ENCODE measurements around the gene CETP.

Gene CETP, protein sequence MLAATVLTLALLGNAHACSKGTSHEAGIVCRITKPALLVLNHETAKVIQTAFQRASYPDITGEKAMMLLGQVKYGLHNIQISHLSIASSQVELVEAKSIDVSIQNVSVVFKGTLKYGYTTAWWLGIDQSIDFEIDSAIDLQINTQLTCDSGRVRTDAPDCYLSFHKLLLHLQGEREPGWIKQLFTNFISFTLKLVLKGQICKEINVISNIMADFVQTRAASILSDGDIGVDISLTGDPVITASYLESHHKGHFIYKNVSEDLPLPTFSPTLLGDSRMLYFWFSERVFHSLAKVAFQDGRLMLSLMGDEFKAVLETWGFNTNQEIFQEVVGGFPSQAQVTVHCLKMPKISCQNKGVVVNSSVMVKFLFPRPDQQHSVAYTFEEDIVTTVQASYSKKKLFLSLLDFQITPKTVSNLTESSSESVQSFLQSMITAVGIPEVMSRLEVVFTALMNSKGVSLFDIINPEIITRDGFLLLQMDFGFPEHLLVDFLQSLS

DNA sequence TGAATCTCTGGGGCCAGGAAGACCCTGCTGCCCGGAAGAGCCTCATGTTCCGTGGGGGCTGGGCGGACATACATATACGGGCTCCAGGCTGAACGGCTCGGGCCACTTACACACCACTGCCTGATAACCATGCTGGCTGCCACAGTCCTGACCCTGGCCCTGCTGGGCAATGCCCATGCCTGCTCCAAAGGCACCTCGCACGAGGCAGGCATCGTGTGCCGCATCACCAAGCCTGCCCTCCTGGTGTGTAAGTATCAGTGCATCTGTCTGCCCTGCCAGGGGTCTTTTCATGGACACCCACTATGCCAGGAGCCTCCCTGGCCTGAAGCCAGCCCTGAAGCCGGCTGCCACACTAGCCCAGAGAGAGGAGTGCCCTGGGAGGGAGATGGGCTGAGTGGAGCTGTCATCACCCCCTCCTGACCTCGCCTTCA, at the start of gene CETP:
Gene CETP (plus strand): TSS at position 100 of the 431 bp plus-strand sequence. CDS start 30 bp downstream, at position 130.
- DNase-seq (ENCODE audit: low spot score): no peak

DNA sequence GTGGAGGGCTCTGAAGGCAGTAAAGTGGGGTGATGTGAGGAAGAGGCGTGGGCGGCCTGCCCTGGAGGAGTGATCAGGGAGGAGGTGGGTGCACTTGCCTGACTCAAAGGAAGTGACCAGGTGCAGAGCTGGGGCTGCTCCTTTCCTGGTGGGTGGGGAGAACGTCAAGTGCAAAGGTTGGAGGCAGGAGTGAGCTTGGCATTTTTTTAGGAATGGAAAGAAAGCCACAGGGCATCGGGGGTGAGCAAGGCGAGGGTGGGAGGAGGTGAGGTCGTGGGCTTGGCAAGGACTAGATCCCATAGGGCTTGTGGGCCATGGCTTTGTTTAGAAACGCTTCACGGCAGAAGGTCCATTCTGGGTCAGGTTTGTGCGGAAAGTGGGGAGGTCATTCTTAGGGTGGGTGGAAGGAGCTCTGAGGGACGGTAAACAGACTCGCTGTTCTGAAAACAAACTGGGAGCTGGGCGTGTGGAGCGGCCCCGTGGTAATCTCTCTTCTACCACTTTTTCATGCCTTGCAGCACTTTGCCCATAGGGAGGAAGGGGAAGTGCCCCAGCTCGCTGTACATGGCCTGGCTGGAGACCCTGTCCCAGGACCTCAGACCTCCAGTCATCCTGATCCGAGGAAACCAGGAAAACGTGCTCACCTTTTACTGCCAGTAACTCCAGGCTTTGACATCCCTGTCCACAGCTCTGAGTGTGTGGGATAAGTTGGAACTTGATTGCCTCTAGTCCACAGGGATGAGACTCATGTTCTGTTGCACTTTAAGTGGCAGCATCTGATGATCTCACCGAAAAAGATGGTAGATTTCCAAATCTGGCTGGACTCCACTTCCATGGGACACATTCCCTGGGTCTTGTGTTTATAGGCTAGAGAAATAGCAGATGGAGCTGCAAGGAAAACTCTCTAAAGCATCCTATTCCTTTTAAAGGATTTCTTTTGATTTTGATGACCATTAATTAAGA, 48.7 kb upstream of the CETP start:
- no peak for DNase-seq (ENCODE audit: low spot score)

DNA sequence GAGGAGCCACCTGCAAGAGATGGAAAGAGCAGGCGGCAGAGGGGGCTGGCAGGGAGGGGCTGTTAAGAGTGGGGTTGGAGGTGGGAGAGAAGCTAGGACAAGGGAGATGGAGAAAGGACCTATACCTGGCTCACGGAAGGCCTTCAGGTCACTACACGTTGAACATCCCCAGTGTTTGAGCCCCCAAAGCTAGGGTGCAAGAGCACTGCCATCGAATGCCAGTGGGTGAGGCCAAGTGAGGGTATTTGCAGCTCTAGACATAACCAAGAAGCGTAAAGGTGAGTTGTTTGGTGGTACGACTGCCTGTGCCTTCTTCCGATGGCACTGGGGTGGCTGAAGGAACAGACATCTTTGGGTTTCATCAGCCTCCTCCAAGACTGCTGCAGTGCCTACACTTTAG, 46.9 kb upstream of the CETP start:
- DNase-seq (ENCODE audit: low spot score): no peak

DNA sequence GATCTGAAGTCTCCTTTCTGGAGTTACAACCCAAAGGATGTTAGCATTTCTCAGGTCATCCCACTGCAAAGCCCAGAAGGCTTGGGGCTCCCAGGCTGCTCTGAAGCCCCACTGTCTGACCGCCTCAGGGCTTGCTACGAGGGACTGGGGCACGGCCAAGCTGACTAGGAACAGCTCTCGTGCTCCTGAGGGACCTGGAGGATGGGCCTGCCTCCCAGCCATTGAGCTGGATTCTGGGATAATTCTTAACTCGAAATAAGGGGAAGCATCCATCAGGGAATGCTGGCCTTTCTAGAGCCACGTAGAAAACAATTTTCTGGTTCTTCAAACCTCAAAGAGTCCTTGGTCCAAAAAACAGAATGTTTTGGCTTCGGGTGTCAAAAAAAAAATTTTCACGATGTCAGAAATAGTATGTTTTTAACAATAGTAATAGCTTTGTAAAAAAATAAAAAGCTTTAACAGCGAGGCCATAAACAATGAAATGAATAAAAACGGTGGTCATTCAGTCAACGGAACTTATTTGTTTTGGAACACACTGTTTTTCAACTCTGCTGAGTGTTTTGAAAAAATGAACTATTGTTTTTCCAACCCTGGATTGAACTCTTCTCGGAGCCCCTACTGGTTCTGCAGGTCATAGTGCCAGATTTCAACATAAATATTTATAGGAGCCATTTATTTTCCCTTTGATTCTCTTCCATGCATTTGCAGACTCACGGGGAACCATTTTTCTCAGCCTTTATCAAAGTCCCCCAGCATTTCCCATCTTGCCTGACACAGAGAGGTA, 46.2 kb upstream of the CETP start:
- peak; percentile 17 for DNase-seq (ENCODE audit: low spot score)

DNA sequence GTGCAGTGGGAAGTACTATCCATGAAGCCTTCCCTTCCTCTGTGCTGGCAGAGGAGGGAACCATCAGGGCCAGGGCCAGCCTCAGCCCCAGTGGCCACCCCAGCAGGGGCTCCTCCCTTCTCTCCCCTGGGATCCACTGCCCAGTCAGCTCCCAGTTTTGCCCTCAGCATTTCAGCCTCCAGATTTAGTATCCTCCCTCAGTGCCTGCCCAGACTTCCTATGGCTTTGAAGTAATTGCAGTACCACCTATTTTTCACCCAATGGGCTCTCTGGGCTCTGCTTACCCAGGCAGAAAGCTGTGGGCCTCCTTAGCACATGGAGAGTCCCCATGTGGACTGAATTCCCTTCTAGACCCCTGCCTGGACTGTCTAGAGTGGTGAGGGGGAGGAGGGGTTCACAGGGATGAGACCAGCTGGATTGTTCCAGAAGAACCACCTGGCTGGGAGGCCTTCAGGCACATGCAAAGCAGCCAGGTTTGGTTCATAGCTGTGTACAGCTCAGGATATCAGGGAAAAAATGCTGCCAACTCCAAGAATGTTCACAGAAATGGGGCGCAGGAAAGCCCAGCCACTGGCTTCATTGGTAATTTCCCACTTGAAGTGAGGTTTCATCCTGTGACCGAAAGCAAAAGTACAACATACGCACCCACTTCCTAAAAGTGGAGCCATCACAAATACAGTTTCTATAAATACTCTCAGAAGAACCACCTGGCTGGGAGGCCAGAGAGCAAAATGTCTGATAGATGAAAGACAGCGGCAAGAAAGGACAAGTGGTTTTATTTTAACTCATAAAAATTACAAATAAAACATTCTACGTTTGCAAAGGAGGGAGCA, 45.0 kb upstream of the CETP start:
- DNase-seq (ENCODE audit: low spot score): no peak

DNA sequence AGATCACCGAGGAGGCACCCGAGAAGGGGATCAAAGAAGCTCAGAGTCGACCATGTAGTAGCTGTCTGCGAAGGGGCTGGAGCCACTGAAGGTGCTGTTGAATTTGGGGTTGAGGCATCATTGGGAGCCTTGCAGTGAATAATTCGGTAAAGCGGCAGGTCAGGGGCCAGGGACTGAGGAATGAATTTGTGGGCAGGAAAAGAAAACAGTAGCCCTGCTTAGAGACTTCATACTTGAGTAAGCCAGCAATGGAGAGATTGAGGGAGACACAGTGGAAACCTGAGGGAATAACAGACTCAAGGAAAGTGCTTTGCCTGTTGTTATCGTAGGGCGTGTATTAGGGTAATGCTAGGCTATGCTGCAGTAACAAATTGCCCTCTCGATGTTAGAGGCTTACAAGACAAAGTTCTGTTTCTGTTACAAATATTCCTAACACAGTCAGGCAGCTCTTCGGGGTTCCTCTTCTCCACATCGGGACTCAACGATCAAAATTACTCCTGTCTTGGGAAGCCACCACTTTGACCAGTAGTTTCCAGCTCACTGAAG, 43.2 kb upstream of the CETP start:
- no peak for DNase-seq (ENCODE audit: low spot score)

DNA sequence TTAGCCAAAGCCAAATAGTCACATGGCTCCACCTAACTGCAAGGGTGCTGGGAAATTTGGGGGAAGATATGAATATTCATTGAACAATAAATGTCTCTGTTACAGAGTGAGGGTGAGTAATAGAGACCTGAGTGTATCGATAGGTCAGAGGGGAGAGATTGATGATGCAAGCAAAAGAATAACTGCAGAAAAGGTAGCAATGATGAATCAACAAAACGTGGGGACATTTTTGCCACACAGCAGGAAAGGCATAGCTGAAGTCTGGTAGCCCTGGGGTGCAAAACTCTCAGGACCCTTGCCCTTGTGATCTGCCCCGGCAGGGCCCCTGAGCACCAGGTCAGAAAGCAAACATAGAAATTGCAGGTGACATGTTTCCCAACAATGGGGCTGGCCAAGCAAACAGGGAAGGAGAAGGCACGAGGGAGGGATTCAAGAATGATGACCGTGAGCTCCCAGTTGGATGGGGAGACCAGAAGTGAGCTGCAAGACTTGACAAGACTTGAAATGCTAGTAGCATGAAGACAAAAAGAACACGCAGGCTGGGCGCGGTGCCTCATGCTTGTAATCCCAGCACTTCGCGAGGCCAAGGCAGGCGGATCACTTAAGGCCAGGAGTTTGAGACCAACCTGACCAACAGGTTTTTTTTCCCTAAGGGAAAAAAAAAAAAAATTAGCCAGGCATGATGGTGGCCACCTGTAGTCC, 42.5 kb upstream of the CETP start:
- no peak for DNase-seq (ENCODE audit: low spot score)

DNA sequence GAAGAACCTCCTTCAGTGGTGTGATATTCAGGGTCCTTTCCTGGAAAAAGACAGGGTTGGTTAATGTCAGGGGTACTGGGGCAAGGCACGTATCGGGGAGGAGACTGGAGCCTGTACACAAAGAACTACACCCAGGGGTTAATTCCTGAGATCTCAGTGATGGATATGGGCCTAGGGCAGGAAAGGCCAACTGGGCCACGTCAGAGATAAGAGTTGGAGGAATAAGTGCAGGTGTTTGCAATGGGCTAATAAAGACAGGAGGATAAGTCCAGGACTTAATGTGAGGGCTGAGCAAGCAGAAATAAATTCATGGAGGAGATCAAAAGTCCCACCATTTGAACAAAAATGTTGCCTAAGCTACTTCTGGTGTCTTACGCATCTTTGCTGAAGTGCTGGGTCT, 40.2 kb upstream of the CETP start:
- DNase-seq (ENCODE audit: low spot score): no peak

DNA sequence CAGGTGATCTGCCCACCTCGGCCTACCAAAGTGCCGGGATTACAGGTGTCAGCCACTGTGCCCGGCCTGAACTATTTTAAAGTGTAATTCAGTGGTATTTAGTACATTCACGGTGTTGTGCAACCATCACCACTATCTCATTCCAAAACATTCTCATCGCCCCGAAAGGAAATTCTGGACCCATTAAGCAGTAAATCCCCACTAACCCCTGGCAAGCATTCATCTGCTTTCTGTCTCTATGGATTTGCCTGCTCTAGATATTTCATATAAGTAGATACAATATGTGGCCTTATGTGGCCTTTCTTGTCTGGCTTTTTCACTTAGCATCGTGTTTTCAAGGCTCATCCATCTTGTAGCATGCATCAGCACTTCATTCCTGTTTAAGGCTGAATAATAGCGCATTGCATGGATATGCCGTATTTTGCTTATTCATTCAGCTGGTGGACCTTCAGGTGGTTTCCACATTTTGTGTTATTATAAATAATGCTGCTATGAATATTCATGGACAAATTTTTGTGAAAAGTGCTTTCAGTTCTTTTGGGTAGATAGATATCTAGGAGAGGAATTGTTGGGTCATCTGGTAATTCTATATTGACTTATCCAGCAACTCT, 38.2 kb upstream of the CETP start:
- DNase-seq (ENCODE audit: low spot score): no peak

DNA sequence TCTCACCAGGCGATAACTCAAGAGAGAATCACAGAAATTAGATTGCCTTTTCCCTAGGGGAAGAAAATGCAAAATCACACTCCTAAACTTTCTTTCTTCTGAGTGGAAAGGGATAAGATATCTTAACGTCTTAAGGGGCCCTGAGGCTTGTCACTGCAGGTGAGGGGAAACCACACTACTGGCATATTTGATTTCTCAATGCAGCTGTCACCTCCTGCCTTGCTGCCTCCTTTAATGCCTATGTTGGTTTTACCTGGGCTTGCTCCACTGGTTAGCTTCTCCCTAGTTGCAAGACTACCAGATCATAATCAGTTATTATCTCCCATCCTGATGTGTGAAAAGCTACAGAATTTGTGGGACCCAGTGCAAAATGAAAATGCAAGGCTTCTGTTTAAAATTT, 34.3 kb upstream of the CETP start:
- no peak for DNase-seq (ENCODE audit: low spot score)

DNA sequence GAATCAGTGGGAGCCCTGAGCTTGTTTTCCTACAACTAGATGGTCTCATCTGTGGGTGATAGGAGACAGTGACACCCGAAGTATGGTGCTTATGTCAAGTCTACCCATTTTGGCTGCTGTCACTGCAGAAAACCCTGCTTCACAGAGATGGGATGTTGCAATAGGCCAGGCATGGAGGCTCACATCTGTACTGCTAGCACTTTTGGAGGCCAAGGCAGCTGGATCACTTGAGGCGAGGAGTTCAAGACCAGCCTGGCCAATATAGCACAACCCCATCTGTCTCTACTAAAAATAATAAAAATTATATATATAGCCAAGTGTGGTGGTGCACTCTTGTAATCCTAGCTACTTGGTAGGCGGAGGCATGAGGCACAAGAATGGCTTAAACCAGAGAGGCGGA, 32.1 kb upstream of the CETP start:
- DNase-seq (ENCODE audit: low spot score): no peak

DNA sequence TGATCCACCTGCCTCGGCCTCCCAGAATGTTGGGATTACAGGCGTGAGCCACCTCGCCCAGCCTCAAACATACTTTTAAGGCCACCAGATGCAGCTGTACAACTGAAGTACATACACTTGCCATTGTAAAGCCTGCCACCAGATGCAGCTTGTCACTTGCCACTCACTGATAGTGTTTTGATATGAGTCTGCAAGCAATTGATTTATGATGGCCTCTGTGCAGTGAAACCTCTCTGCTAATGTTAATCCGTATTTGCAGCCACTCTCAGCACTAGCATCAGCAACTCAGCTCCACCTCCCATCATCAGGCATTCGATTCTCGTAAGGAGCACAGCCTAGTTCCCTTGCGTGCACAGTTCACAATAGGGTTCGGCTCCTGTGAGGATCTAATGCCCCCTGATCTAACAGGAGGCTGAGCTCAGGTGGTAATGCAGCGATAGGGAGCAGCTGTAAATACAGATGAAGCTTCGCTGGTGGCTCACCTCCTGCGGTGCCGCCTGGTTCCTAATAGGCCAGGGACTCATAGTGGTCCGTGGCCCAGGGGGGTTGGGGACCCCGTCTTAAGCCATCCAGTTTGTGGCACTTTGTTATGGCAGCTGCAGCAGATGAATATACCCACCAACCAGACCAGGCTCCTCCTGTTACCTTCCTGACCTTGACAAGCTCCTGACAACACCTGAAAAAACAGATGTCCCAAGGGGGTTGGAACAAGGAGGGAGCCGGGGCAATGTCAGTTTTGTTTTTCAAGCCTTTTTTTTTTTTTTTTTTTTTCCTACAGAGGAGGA, 31.1 kb upstream of the CETP start:
- no peak for DNase-seq (ENCODE audit: low spot score)

DNA sequence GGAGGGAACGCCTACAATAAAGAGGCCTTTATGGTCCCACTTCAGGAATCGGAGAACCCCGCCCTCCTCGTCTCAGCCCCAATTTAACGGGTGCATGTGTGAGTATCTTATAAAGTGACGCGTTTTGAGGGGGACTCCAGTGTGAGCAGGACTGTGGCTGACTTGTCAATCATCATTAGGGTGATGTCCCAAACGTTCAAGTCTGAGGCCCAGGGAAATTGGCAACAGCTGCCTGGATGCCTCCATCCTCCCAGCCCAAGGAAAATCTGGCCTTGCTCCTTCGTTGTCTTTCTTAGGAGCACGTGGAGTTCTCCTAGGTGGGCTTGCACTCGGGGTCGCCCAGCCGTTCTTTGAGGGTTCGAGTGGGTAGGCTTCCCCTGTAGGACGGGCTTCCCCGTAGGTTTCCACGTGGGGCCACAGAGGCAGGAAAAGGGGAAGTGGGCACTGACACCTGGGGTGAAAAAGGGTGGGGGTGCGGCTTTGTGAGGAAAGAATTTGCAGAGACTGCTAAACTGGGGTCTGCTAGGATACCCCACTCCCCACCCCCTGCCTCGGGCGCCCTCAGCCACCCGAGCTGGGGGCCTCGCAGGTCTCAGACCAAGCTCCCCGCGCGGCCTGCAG, 30.4 kb upstream of the CETP start:
- no peak for DNase-seq (ENCODE audit: low spot score)

DNA sequence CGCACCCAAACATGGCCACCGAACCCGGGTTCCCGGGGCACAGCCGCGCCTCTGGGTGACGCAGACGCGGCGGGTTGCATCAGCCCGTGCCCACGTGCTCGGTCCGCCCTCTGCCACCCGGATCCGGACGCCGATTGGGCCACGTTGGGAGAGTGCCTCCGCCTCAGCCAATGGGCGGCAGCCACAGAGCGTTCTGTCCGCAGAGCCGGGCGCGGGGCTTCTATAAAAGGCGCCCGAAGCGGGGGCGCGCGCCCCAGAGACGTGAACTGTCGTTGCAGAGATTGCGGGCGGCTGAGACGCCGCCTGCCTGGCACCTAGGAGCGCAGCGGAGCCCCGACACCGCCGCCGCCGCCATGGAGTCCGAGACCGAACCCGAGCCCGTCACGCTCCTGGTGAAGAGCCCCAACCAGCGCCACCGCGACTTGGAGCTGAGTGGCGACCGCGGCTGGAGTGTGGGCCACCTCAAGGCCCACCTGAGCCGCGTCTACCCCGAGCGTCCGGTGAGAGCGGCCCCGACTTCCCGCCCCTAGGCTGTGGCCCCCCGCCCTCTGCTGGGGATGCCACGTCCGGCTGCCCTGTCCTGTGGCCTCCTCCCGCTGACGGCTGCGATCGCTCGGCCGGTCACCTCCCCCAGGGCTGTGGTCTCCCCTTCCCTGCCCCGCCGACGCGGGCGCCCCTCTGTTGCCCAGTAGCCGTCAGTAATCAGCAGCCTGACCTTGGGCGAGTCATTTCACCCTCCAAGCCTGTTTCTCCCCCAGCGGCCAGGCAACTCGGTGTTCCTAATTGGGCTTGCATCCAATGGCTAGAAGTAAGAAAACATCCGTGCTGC, 29.6 kb upstream of the CETP start, which contains the start of gene HERPUD1:
Gene HERPUD1 (plus strand): TSS at position 251 of the 829 bp plus-strand sequence. CDS start 103 bp downstream, at position 354.
- DNase-seq (ENCODE audit: low spot score): peak; percentile 99

DNA sequence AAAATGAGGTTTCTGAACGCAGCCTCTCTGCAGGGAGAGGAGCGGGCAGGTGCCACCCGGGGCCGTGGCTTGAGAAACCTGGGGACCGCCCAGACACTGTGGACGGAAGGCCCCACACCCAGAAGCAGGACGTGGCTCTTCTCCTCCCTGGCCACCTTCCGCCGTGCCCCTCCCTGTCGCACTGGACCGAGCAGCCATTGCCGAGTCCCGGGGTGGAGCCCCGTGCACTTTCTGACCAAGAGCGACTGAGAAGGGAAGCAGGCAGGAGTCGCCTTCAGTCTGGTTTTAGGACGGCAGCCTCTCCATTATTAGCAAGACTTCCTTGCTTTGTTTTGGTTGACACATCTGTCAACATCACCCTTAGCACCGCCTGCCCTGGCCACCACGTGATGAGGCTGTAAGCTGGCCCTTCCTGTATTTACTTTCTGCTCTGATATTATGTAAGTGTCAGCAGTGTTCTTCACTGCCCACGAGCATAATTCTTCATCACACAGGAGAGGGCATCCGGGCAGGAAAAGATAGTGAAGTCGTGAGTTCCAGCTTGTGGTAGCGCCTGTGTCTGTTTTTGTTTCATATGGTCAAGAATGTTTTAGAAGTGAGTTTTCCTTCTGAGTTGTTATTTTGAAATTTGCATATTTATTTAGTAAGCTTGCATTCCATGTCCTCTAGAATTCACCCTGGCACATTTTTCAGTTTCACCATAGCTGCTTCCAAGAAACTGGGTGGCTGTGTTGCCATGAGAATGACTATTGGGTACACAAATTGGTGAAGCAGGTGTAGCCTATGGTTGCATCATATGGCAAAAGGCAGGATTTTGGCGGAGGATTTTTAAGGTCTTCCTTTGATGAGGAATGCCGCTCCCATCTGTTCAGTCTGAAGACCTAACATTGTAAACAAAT, 28.8 kb upstream of the CETP start:
- DNase-seq (ENCODE audit: low spot score): peak; percentile 84

All from putamen (tissue), 1 donor.